HG03280 (cell line): Measurements from ENCODE around the gene TMEM151A.
"Not testable (repeated sequence)": the region's sequence is repeated elsewhere in the genome, so short reads cannot be mapped to it uniquely, and the experiment has no call there.

Experiments used
- ATAC-seq: cut with Tn5 transposase; IDR thresholded peaks from one replicate; pipeline ENCODE4 v1.9.1; 2021; ENCODE audit warnings: mild to moderate bottlenecking, moderate library complexity; ENCODE audit not compliant: unreplicated experiment

Gene TMEM151A

DNA sequence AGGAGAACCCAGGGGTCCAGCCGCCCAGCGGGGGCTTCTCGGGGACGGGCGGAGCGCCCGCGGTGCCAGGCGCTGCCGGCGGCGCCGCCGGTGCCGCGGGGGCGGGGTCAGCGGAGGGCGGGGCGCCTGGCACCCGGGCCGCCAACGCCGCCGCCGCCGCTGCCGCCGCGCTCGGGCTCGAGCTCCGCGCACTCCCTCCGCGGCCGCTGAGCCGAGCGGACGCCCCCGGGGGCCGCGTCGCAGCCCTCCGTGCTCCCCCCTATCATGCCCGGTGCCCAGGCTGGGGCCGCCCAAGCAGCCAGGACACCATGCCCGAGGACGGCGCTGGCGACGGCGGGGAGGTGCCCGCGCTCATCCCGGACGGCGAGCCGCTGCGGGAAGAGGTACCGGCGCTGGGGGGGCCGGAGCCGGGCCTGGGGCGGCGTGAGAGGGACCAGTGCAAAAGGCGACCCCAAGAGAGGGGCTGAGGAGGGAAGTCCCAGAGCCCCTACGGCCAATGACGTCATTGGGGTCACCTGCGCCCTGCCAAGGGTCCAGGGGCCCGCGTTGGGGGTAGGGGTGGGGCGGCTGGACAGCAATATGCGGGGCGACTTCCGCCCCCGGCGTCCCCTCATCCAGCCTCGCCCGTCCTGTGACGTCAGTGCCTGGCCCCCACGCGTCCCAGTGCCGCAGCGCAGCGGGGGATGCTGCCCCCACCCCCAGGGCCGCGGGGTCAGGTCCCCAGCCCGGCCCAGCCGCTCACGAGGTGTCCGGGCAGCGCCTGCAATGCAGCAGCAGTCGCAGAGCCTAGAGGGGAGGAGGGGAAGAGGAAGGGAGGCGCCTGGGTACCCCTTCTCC, at the start of gene TMEM151A:
TMEM151A (plus strand) TSS at position 189 of the 837 bp plus-strand sequence; CDS start at position 309, 120 bp downstream.
- ATAC-seq: no peak

DNA sequence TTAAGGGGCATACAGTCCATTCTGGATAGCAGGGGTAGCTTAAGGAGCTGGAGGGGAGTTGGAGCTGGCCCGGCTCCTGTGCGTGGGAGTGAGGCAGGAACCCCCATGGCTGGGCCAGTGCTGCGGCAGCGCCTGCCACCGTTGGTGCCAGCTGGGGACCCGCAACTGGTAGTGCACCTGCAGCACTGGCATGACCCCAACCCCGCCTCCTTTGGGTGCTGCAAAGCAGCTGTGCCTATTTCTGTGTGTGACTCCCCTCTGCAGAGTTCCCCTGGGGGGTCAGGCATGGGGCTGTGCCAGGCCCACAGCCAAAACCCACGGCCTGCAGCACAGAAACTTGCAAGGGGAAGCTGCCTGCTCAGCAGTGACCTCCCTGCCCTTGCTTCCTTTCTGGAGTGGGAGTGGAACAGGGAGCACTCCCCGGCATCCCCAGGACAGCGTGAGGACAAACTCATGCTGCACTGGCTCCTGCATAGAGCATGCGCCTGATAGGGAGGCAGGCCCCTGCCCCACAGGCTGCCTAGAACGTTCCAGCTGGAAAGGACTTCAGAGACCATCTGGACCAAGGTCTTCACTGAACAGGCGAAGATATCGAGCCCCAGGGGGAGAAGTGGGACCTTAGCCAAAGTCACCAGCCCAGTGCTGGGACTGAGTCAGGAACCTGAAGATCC, 49.5 kb upstream of the TMEM151A start:
- no peak for ATAC-seq

DNA sequence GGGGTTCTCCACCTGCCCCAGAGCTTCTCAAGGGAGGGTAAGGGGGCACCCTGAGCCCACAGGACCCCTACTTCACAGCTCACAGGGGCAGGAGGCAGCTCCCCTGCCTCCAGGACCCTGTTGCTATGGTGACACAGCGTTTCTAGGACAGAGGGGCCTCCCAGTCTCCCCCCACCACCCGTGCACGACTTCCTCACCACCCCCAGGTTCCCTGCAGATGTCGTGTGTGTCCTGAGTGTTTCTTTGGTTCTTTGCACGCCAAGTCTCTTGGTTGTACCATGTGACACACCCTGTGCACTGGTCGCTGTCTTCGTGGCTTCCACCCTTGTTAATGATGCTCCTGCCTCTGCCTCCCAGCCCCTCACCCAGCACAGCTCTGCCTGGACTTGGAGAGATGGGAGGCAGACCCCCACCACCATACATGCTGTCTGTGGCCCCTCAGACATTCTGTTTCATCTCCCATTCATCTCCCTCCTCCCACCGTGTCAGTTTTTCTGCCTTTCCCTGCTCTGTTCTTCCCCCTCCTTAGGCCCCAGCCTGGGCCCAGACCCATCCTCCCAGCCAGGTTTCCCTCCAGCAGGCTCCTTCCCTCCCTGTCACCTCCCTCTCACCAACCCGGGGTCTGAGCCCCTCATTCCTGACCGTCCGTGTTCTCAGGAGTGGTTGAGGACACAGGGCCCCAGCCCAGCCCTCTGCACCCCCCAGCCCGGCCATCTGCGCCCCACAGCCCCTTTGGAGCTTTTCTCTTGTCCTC, 47.7 kb upstream of the TMEM151A start:
- ATAC-seq: no peak

DNA sequence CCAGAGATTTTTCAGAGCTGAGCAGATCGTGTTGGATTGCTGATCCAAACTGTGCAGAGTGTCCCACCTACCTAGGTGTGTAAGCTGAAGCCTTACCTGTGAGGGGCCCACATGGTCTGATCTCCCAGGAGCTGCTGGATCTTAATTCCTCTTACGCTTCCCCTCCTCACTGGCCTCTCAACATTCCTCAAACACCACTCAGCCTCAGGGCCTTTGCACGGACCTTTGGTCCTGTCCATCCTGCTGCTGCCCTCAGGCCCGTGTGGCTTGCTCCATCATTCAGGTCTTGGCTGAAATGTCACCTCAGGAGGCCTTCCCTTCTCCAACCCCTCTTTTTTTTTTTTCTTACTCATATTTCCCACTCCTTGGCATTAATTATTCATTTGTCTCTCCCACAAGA, 44.4 kb upstream of the TMEM151A start:
- no peak for ATAC-seq

DNA sequence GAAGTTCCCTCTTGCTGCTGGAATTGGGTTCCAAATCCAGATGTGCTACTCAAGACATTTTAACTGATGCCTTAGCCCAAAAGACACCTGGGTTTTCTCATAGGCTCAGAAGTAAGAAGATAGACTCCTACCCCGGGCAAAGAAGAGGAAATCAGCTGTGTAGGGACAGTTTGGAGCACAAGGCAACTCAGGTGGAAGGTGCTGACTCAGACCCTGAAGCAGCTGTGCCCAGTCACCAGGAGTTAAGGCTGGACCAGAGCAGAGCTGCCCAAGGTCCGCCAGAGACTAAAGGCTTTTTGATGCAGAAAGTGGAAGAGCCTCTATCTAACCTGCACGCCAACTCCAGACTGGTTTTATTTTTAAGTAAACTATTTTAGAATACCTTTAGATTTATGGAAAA, 43.9 kb upstream of the TMEM151A start:
- no peak for ATAC-seq

DNA sequence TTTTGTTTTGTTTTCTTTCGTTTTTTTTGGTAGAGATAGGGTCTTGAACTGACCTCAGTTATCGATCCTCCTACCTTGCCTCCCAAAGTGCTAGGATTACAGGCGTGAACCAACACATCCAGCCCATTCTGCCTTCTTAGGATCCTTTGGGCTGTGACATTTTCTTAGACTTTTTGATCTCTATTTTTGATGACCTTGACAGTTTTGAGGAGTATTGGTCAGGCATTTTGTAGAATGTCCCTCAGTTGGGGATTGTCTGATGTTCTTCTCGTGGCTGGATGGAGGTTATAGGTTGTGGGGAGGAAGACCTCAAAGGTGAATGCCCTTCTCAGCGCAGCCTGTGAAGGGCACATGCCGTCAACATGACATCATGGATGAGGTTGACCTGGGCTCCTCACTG, 42.8 kb upstream of the TMEM151A start:
- ATAC-seq: no peak

DNA sequence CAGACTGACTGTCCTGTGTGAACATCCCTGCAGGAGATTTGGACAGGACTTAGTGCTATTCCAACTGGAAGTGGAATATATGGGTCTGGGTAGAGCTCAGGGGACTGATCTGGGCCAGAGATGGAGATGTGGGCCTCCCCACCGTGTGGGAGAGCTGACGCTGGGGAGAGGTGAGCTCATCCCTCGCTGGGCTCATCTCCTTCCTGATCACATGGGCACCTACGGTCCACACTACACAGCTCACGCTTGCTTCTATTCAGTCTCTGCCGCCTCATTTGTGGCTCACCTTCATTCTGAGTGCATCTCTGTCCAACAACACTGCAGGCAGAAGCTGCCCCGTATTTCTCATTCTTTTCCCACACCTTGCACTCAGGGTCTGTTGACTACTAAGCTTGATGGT, 39.9 kb upstream of the TMEM151A start:
- ATAC-seq: no peak

DNA sequence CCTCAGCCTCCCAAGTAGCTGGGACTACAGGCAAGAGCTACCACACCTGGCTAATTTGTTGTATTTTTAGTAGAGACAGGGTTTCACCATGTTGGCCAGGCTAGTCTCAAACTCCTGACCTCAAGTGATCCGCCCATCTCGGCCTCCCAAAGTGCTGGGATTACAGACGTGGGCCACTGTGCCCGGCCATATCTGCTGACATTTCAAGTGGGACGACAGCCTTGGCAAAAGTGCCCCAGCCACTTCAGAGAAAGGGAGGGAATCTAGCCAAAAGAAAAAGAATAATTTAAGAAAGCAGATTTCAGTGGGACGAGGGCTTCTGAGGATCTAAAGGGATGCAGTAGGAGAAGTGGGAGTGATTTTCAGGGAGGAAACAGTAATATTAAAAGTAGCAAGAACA, 38.6 kb upstream of the TMEM151A start:
- not testable (repeated sequence) for ATAC-seq

DNA sequence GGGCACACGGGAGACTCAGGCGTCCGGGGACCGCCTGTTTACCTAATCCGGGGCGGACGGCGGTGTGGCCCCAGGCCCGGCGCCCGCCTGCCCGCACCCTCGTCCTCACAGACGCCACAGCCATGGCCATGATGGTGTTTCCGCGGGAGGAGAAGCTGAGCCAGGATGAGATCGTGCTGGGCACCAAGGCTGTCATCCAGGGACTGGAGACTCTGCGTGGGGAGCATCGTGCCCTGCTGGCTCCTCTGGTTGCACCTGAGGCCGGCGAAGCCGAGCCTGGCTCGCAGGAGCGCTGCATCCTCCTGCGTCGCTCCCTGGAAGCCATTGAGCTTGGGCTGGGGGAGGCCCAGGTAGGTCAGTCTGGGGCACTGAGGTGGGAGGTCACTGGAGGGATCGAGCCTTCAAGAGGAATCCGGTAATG, 33.2 kb upstream of the TMEM151A start:
- peak; percentile 1 for ATAC-seq

DNA sequence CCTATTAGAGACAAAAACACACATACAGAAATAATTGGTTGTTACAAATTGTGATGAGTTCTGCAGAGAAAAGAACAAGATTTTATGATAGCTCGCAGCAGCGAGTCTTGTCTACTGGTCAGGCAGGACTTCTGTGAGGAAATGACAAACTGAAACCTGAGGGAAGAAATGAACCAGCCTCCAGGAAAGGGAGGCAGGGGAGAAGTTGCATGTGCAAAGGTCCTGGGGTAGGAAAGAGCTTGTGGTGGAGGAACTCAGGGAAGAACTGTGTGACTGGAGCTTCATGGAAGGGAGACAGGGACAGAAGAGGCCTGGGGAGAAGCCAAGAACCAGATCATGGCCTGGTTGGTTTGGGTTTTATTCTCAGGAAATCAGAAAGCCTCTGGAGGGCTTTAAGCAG, 32.5 kb upstream of the TMEM151A start:
- no peak for ATAC-seq

DNA sequence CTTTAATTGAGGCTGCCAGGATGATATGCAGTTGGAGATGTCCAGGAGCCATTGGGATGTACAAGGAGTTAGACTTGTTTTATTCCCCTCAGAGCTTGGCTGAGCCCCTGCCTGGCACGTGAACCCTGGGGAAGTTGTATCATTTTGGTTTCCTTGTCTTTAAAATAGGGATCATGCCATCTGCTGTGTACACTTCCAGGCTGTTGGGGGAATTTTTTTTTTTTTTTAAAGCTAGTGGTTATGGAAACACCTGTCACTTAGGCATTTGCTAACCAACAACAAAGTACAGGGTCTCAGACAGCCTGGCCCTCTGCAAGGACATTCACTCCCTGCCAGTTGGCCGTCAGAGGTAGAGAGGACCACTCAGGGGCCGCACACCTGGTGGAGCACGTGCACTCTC, 31.7 kb upstream of the TMEM151A start:
- ATAC-seq: no peak

DNA sequence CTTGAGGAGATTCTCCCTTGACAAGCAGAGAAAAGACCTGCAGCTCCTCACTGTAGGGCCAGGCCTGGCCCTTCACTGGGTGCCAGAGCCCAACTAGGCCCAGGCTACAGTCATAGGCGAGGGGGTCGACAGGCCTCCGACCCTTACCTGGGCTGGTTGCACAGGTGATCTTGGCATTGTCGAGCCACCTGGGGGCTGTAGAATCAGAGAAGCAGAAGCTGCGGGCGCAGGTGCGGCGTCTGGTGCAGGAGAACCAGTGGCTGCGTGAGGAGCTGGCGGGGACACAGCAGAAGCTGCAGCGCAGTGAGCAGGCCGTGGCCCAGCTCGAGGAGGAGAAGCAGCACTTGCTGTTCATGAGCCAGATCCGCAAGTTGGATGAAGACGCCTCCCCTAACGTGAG, 30.1 kb upstream of the TMEM151A start:
- ATAC-seq: no peak

DNA sequence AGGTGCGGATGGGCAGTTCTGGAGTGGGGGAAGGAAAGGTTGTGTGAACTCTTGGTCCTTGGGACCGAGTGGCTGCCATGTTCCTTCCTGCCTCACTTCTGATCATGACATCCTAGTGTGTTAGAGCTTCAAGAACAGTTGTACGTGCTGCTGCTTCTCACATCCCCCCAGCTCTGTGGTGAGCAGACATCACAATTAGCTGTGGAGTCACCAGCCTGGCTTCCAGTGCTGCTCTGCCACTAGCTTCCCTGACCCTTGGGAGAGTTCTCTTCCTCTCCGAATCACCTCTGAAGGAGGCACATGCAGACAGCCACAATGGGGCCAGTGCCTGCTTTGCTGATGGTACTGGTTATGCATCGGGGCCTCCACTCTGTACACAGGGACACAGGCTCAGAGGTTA, 29.5 kb upstream of the TMEM151A start:
- ATAC-seq: no peak

DNA sequence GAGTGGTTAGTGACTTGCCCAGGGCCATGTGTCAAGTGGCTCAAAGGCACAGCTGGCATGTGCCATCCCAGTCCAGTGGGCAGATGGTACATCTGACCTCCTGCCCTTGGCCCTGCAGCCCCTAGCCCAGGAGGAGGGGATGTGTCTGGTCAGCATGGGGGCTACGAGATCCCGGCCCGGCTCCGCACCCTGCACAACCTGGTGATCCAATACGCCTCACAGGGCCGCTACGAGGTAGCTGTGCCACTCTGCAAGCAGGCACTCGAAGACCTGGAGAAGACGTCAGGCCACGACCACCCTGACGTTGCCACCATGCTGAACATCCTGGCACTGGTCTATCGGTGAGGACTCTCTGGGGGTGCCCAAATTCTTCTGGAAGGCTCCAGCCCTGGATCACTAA, 29.0 kb upstream of the TMEM151A start:
- ATAC-seq: no peak

DNA sequence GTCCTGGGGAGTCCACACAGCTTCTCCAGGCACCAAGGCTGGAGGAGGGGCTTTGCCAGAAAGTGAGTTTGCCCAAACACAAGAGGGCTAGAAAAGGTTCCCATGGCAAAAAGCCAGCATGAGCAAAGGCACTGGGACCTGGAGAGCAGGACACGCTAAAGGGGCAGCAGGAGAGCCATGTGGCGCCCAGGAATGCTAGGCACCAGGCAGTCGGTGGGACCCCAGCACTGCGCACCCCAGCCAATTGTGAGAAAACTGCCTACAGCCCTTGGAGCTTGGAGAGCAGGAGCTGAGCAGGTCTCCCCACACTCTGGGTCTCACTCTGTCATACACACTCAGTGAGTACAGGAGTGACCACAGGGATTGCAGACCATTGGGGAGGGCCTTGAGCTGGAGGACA, 28.5 kb upstream of the TMEM151A start:
- ATAC-seq: no peak

DNA sequence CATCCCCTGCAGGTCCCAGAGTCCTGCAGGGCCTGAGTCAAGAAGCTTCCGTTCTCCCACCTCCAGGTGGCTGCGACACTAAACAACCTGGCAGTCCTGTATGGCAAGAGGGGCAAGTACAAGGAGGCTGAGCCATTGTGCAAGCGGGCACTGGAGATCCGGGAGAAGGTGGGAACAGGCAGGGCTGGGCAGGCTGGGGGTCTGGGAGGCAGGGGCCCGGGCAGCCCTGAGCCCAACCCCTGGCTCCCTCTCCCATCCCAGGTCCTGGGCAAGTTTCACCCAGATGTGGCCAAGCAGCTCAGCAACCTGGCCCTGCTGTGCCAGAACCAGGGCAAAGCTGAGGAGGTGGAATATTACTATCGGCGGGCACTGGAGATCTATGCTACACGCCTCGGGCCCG, 27.9 kb upstream of the TMEM151A start:
- ATAC-seq: no peak

DNA sequence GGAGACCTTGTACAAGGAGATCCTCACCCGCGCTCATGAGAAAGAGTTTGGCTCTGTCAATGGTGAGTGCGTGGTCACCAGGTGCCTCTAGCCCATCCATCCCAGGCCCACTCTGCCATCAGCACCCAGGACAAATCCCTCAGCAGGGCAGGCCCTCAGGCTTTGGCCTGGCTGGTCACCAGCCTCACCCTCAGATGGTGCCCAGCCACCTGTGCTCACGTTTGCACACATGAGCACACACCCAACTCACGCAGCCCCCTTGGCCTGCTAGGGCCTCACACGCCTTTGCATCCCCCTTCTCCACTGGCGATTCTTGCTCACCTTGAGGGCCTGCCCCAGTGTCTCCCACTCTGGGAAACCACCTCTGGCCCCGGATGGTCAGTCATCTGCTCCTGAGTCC, 27.3 kb upstream of the TMEM151A start:
- no peak for ATAC-seq

DNA sequence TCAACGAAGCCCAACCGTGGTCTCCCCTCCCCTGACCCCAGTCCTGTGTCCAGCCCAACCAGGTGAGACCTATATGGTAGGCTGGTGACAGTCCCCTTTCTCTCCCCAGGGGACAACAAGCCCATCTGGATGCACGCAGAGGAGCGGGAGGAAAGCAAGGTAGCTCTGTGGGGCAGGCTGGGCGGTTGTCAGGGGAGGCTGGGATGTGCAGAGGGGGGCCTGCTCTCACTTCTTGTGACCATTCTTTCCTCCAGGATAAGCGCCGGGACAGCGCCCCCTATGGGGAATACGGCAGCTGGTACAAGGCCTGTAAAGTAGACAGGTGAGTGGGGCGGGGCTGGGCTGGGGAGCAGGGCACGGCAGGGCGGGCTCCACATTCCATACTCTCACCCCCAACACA, 26.8 kb upstream of the TMEM151A start:
- ATAC-seq: no peak

DNA sequence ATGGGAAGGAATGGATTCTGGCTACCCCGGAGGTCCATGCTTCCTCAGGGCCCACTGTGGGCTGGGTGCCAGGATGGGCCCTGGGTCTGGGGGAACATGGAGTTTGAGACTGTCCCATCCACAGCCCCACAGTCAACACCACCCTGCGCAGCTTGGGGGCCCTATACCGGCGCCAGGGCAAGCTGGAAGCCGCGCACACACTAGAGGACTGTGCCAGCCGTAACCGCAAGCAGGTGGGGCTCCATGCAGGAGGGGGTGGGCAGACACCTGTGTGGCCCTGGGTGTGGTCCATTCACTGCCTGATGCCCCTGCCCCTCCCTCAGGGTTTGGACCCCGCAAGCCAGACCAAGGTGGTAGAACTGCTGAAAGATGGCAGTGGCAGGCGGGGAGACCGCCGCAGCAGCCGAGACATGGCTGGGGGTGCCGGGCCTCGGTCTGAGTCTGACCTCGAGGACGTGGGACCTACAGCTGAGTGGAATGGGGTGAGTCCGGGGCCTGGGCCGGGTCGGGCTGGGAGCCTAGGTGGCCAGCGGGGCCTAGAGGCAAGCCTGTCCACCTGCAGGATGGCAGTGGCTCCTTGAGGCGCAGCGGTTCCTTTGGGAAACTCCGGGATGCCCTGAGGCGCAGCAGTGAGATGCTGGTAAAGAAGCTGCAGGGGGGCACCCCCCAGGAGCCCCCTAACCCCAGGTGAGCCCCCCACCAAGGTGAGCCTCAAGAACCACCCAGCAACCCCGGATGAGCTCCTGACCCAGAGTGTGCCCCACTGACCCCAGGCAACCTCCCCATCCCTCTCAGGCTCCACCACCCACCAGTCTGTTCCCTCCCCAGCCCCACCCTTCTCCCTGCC, 25.9 kb upstream of the TMEM151A start:
- no peak for ATAC-seq

DNA sequence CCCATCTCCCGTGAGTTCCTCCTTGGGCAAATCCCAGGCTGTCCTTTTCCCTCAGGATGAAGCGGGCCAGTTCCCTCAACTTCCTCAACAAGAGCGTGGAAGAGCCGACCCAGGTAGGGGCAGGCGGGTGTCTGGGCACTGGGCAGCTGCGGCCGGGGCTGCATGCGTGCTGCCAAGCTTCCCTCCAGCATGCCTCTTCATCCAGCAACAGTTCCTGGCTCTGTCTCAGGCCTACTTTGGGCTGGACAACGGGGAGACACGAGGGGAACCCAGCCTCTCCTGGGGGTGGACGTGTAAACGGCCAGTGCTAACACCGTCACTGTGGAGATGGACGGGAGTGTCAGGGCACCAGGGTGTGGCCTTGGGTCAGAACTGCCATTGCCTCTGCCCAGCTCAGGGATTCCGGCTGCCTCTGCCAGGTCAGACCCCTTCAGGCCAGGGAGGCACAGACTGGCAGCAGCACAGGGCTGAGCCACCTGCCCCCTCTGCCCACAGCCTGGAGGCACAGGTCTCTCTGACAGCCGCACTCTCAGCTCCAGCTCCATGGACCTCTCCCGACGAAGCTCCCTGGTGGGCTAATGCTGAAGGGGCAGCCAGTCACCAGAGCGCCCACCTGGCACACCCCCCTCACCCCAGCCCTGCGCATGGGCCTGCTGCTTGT, 25.2 kb upstream of the TMEM151A start:
- ATAC-seq: no peak
